HG03354 (cell line): Measurements from ENCODE around the gene KIFC1.

Experiments used
- ATAC-seq: cut with Tn5 transposase; IDR thresholded peaks from one replicate; pipeline ENCODE4 v1.9.1; 2021; ENCODE audit warnings: mild to moderate bottlenecking; ENCODE audit not compliant: unreplicated experiment, poor library complexity, severe bottlenecking

KIFC1 gene

GRCh38 chr6:33438978-33439594 is 47.5 kb downstream of the KIFC1 start:
- no peak for ATAC-seq

- ATAC-seq = no peak
These were observed 48.5 kb downstream of the KIFC1 start for GRCh38 chr6:33439956-33440648.

- no peak for ATAC-seq
These were observed 49.2 kb downstream of the KIFC1 start for GRCh38 chr6:33440649-33441309.

GRCh38 chr6:33441457-33441856 is 49.8 kb downstream of the KIFC1 start:
- ATAC-seq = no peak

- ATAC-seq = no peak
These were observed 50.7 kb downstream of the KIFC1 start for GRCh38 chr6:33442283-33442682.

- no peak for ATAC-seq
These were observed 51.4 kb downstream of the KIFC1 start for GRCh38 chr6:33443025-33443424.

- ATAC-seq = no peak
These were observed 52.2 kb downstream of the KIFC1 start for GRCh38 chr6:33443619-33444504.

- no peak for ATAC-seq
These were observed 53.5 kb downstream of the KIFC1 start for GRCh38 chr6:33445119-33445603.

GRCh38 chr6:33446356-33446755 is 54.7 kb downstream of the KIFC1 start:
- ATAC-seq = no peak

- no peak for ATAC-seq
These were observed 58.8 kb downstream of the KIFC1 start for GRCh38 chr6:33450434-33450833.

GRCh38 chr6:33451606-33452005 is 60.0 kb downstream of the KIFC1 start:
- no peak for ATAC-seq

- no peak for ATAC-seq
These were observed 60.9 kb downstream of the KIFC1 start for GRCh38 chr6:33452496-33452895.

- no peak for ATAC-seq
These were observed 61.9 kb downstream of the KIFC1 start for GRCh38 chr6:33453393-33454008.

- ATAC-seq = peak; percentile 98
These were observed 62.7 kb downstream of the KIFC1 start, which contains the start of gene ZBTB9 for GRCh38 chr6:33454009-33454946. TSS of gene ZBTB9 (plus strand) at chr6:33454576. CDS start at chr6:33455101, 525 bp downstream.

- ATAC-seq = no peak
These were observed 63.4 kb downstream of the KIFC1 start for GRCh38 chr6:33455051-33455450.

- ATAC-seq = no peak
These were observed 64.5 kb downstream of the KIFC1 start for GRCh38 chr6:33456156-33456555.

GRCh38 chr6:33458676-33459075 is 67.1 kb downstream of the KIFC1 start:
- ATAC-seq = no peak

- no peak for ATAC-seq
These were observed 67.6 kb downstream of the KIFC1 start for GRCh38 chr6:33459226-33459625.
